H9 (cell line): ENCODE measurements around the gene TSPAN11. TPM values are rescaled to one million over a fixed set of nuclear protein-coding genes. Genes with fewer than 3 reads are reported as not detected.

ENCODE experiments used
- DNase-seq: peaks from one replicate; pipeline ENCODE4 v3.0.0-alpha.2; 2017
- H2AFZ ChIP-seq: one replicate; pipeline ENCODE4 v1.6.1; 2013; ENCODE audit warnings: mild to moderate bottlenecking, low read length, control low read depth, moderate library complexity
- H2AK5ac ChIP-seq: 2 replicates; pipeline ENCODE4 v1.6.1; 2013; ENCODE audit warnings: low read length, control low read depth, mixed read lengths; ENCODE audit not compliant: insufficient read length
- H2BK120ac ChIP-seq: one replicate; pipeline ENCODE4 v1.6.1; 2013; ENCODE audit warnings: low read depth, mild to moderate bottlenecking, low read length, control low read depth, inconsistent platforms; ENCODE audit not compliant: poor library complexity, severe bottlenecking
- H2BK12ac ChIP-seq: 2 replicates; pipeline ENCODE4 v1.6.1; 2013; ENCODE audit warnings: low read length, control low read depth, mixed read lengths, low read depth; ENCODE audit not compliant: insufficient read length
- H2BK15ac ChIP-seq: 2 replicates; pipeline ENCODE4 v1.6.1; 2013; ENCODE audit warnings: low read depth, low read length, control low read depth
- H2BK20ac ChIP-seq: one replicate; pipeline ENCODE4 v1.6.1; 2013; ENCODE audit warnings: low read depth, mild to moderate bottlenecking, low read length, control low read depth, inconsistent platforms; ENCODE audit not compliant: poor library complexity, severe bottlenecking
- H2BK5ac ChIP-seq: 2 replicates; pipeline ENCODE4 v1.6.1; 2013; ENCODE audit warnings: low read length, control low read depth, mixed read lengths; ENCODE audit not compliant: insufficient read length
- H3K14ac ChIP-seq: 2 replicates; pipeline ENCODE4 v1.6.1; 2013; ENCODE audit warnings: low read length, control low read depth; ENCODE audit not compliant: insufficient read depth
- H3K18ac ChIP-seq: 2 replicates; pipeline ENCODE4 v1.6.1; 2013; ENCODE audit warnings: low read depth, mild to moderate bottlenecking, mixed read lengths, low read length, control low read depth; ENCODE audit not compliant: insufficient read length
- H3K23ac ChIP-seq: 2 replicates; pipeline ENCODE4 v1.6.1; 2013; ENCODE audit warnings: low read length, control low read depth, mixed read lengths, low read depth; ENCODE audit not compliant: insufficient read length
- H3K23me2 ChIP-seq: 2 replicates; pipeline ENCODE4 v1.6.1; 2013; ENCODE audit warnings: low read depth, mild to moderate bottlenecking, mixed read lengths, low read length, control low read depth; ENCODE audit not compliant: insufficient read length, poor library complexity, severe bottlenecking
- H3K27ac ChIP-seq: 2 replicates; pipeline ENCODE4 v1.5.1; 2013; ENCODE audit warnings: low read length, control low read depth, mixed read lengths, low read depth; ENCODE audit not compliant: insufficient read length
- H3K27me3 ChIP-seq: 2 replicates; pipeline ENCODE4 v1.6.1; 2013; ENCODE audit warnings: low read length, control low read depth, inconsistent platforms; ENCODE audit not compliant: insufficient read depth
- H3K4ac ChIP-seq: 2 replicates; pipeline ENCODE4 v1.6.1; 2013; ENCODE audit warnings: low read depth, mild to moderate bottlenecking, control low read depth, inconsistent platforms, low read length, moderate library complexity
- H3K4me1 ChIP-seq: 2 replicates; pipeline ENCODE4 v1.6.1; 2013; ENCODE audit warnings: low read length, control low read depth, inconsistent platforms; ENCODE audit not compliant: insufficient read depth
- H3K4me2 ChIP-seq: 2 replicates; pipeline ENCODE4 v1.6.1; 2013; ENCODE audit warnings: low read length, control low read depth, mixed read lengths; ENCODE audit not compliant: insufficient read length, insufficient read depth
- H3K56ac ChIP-seq: 2 replicates; pipeline ENCODE4 v1.6.1; 2013; ENCODE audit warnings: low read depth, mild to moderate bottlenecking, mixed read lengths, low read length, control low read depth; ENCODE audit not compliant: insufficient read length
- H3K79me1 ChIP-seq: 2 replicates; pipeline ENCODE4 v1.6.1; 2013; ENCODE audit warnings: low read depth, mild to moderate bottlenecking, moderate library complexity, low read length, control low read depth, inconsistent platforms; ENCODE audit not compliant: insufficient read depth, poor library complexity, severe bottlenecking
- H3K79me2 ChIP-seq: 2 replicates; pipeline ENCODE4 v1.6.1; 2013; ENCODE audit warnings: low read length, control low read depth, inconsistent platforms; ENCODE audit not compliant: insufficient read depth
- H3K9ac ChIP-seq: 2 replicates; pipeline ENCODE4 v1.6.1; 2013; ENCODE audit warnings: low read length, control low read depth, mixed read lengths; ENCODE audit not compliant: insufficient read length; ENCODE audit errors: extremely low read depth
- H3K9me3 ChIP-seq: one replicate; pipeline ENCODE4 v1.6.1; 2013; ENCODE audit warnings: low read depth, low read length, inconsistent platforms; ENCODE audit not compliant: control insufficient read depth
- H3T11ph ChIP-seq: one replicate; pipeline ENCODE4 v1.6.1; 2013; ENCODE audit warnings: mild to moderate bottlenecking, low read length, control low read depth, inconsistent platforms
- H4K20me1 ChIP-seq: one replicate; pipeline ENCODE4 v1.6.1; 2013; ENCODE audit not compliant: control insufficient read depth, insufficient read length, insufficient read depth
- H4K5ac ChIP-seq: 2 replicates; pipeline ENCODE4 v1.6.1; 2013; ENCODE audit warnings: low read depth, mild to moderate bottlenecking, mixed read lengths, low read length, control low read depth; ENCODE audit not compliant: insufficient read length
- H4K8ac ChIP-seq: replicated peaks from 2 replicates; pipeline ENCODE4 v1.6.1; 2013; ENCODE audit warnings: low read length, control low read depth, mixed read lengths, low read depth; ENCODE audit not compliant: insufficient read length
- H4K91ac ChIP-seq: 2 replicates; pipeline ENCODE4 v1.6.1; 2013; ENCODE audit warnings: low read depth, mild to moderate bottlenecking, moderate library complexity, mixed read lengths, low read length, control low read depth; ENCODE audit not compliant: insufficient read length
- H3K27ac Mint-ChIP-seq, 3 experiments: 2 replicates in 2 of 3; 3 replicates in 1 of 3; pipeline ENCODE4 v1.8.0; 2020 to 2021; ENCODE audit warnings: mixed read lengths in 3 of 3, mild to moderate bottlenecking in 1 of 3, moderate library complexity in 1 of 3
- H3K27me3 Mint-ChIP-seq: 2 replicates; pipeline ENCODE4 v1.8.0; 2021; ENCODE audit warnings: low read depth, mild to moderate bottlenecking, moderate library complexity, mixed read lengths
- H3K36me3 Mint-ChIP-seq, 3 experiments: 2 replicates in 2 of 3; 3 replicates in 1 of 3; pipeline ENCODE4 v1.8.0; 2020 to 2021; ENCODE audit warnings: low read depth in 3 of 3, mixed read lengths in 3 of 3; ENCODE audit not compliant: insufficient read depth in 1 of 3
- H3K4me1 Mint-ChIP-seq, 2 experiments: 2 replicates each; pipeline ENCODE4 v1.8.0; 2020; ENCODE audit warnings: mixed read lengths in 2 of 2
- H3K4me3 Mint-ChIP-seq, 2 experiments: 2 replicates in 1 of 2; 3 replicates in 1 of 2; pipeline ENCODE4 v1.8.0; 2020 to 2021; ENCODE audit warnings: mild to moderate bottlenecking in 2 of 2, mixed read lengths in 2 of 2, moderate library complexity in 1 of 2
- H3K9me3 Mint-ChIP-seq, 2 experiments: 2 replicates in 1 of 2; 3 replicates in 1 of 2; pipeline ENCODE4 v1.8.0; 2020; ENCODE audit warnings: mild to moderate bottlenecking in 2 of 2, mixed read lengths in 2 of 2, moderate library complexity in 1 of 2
- CTCF ChIP-seq: fragments of 200-600 bp; sonication (generic); conservative IDR thresholded peaks from 3 replicates; pipeline ENCODE4 v1.8.0; 2021; ENCODE audit warnings: antibody characterized with exemption, mild to moderate bottlenecking
- WGBS: extraction: QIAGEN DNeasy Blood & Tissue Kit; methylation state at CpG from one replicate; pipeline ENCODE4 v1.1.7; 2013; ENCODE audit warnings: missing lambda C conversion rate, low lambda C conversion rate, mixed read lengths; ENCODE audit not compliant: insufficient read length; ENCODE audit errors: extremely low coverage; 5-methylcytosine and 5-hydroxymethylcytosine counted together
- total RNA-seq: library from RNA; stranded (reverse); gene quantifications from 2 replicates; pipeline ENCODE4 v1.2.1, GENCODE V29; 2021

Gene TSPAN11
- total RNA-seq, 1 experiment from 2014 or later = 4.2 TPM

- H3K27ac ChIP-seq = no peak overlapping the region
- H3K79me2 ChIP-seq = no peaks in the 10 kb centered on the region
- no peaks in the 10 kb centered on the region for H3K9me3 ChIP-seq
- H2BK20ac ChIP-seq = no peak overlapping the region
- H3K14ac ChIP-seq = no peak overlapping the region
- H4K91ac ChIP-seq = no peak overlapping the region
- H3K23me2 ChIP-seq = no peaks in the 10 kb centered on the region
- H3K4me1 ChIP-seq = no peaks in the 10 kb centered on the region
- no peak overlapping the region for H4K8ac ChIP-seq
- WGBS = no CpG with 5 or more reads among the region's 3 CpGs
- no peak overlapping the region for H3K23ac ChIP-seq
- no peak overlapping the region for H2BK5ac ChIP-seq
- no peak overlapping the region for H3K4me2 ChIP-seq
- no peak overlapping the region for H3K4ac ChIP-seq
- Mint-ChIP-seq H3K27me3 (peaks cover 10% of the 10 kb centered on the region), H3K27ac (no peak overlapping the region; a peak in 1 of 7 replicates), H3K4me1 (peaks cover 3 to 11% of the 10 kb centered on the region in 2 experiments; a peak in 3 of 4 replicates), H3K4me3 (no peak overlapping the region), H3K9me3 (no peaks in the 10 kb centered on the region), H3K36me3 (no peaks in the 10 kb centered on the region; a peak in 1 of 7 replicates)
- no peak overlapping the region for H2BK120ac ChIP-seq
- H3K27me3 ChIP-seq = no peaks in the 10 kb centered on the region
- H2AK5ac ChIP-seq = no peak overlapping the region
- no peak overlapping the region for H2AFZ ChIP-seq
- no peak overlapping the region for H2BK12ac ChIP-seq
- H3K79me1 ChIP-seq = no peaks in the 10 kb centered on the region
- H4K20me1 ChIP-seq = no peaks in the 10 kb centered on the region
- no peak overlapping the region for H3T11ph ChIP-seq
- no peak overlapping the region for H3K9ac ChIP-seq
- no peak for TF ChIP-seq CTCF
- no peak overlapping the region for H3K18ac ChIP-seq
- H3K56ac ChIP-seq = no peak overlapping the region
- no peak for DNase-seq
- H2BK15ac ChIP-seq = no peak overlapping the region
- H4K5ac ChIP-seq = no peak overlapping the region
Measured at GRCh38 chr12:31007153-31007495, 80.6 kb downstream of the TSPAN11 start.
